ENCODE results near the gene AKAP3. TPM values are rescaled to one million over a fixed set of nuclear protein-coding genes. Genes with fewer than 3 reads are reported as not detected.

The AKAP3 gene
- total and polyA plus RNA-seq, 7 donors: 0.36 to 2.4 (median 1.3) TPM

- TF ChIP-seq CTCF (IDR thresholded peaks at IDR 0.05) (no peak), EP300 (IDR thresholded peaks at IDR 0.05) (no peak), POLR2AphosphoS5 (IDR thresholded peaks at IDR 0.05) (no peak), POLR2A (IDR thresholded peaks at IDR 0.05) (no peak)
- intact Hi-C loops (cut with DNase I): no loop called here
- no peak for DNase-seq
- H3K36me3 ChIP-seq: no peaks in the 10 kb centered on the region
- H3K27ac ChIP-seq: no peak overlapping the region
- H3K27me3 ChIP-seq: no peaks in the 10 kb centered on the region
- H3K4me3 ChIP-seq: no peak overlapping the region
- 14 to 56% methylated on average over 7 of the region's 7 CpGs for WGBS, 2 donors
- H3K4me1 ChIP-seq: no peaks in the 10 kb centered on the region
- H3K9me3 ChIP-seq: no peaks in the 10 kb centered on the region
These were observed 57.6 kb downstream of the AKAP3 start for GRCh38 chr12:4591180-4591687.

GRCh38 chr12:4589941-4590340, 58.9 kb downstream of the AKAP3 start:
- TF ChIP-seq EP300 (IDR thresholded peaks at IDR 0.05): no peak
- no peak for TF ChIP-seq POLR2A (IDR thresholded peaks at IDR 0.05)
- TF ChIP-seq CTCF (IDR thresholded peaks at IDR 0.05): no peak
- TF ChIP-seq POLR2AphosphoS5 (IDR thresholded peaks at IDR 0.05): no peak
- Histone ChIP-seq H3K4me1 (no peaks in the 10 kb centered on the region), H3K27me3 (no peaks in the 10 kb centered on the region), H3K9me3 (no peaks in the 10 kb centered on the region), H3K4me3 (no peak overlapping the region), H3K27ac (no peak overlapping the region), H3K36me3 (no peaks in the 10 kb centered on the region)
- 63 to 86% methylated on average over 2 of the region's 2 CpGs for WGBS, 2 donors
- DNase-seq: no peak
- intact Hi-C loops (cut with DNase I): no loop called here

- Histone ChIP-seq H3K9me3 (no peaks in the 10 kb centered on the region), H3K4me3 (no peak overlapping the region), H3K4me1 (no peaks in the 10 kb centered on the region), H3K36me3 (no peaks in the 10 kb centered on the region), H3K27ac (no peak overlapping the region), H3K27me3 (no peaks in the 10 kb centered on the region)
- intact Hi-C loops (cut with DNase I): no loop called here
- DNase-seq: no peak
- TF ChIP-seq POLR2A (IDR thresholded peaks at IDR 0.05): no peak
- no peak for TF ChIP-seq POLR2AphosphoS5 (IDR thresholded peaks at IDR 0.05)
- TF ChIP-seq EP300 (IDR thresholded peaks at IDR 0.05): no peak
- TF ChIP-seq CTCF (IDR thresholded peaks at IDR 0.05): no peak
- WGBS, 2 donors: 94 to 97% methylated on average over 3 of the region's 3 CpGs
These were observed 59.9 kb downstream of the AKAP3 start for GRCh38 chr12:4588916-4589315.

GRCh38 chr12:4587108-4587507, 61.7 kb downstream of the AKAP3 start:
- intact Hi-C loops (cut with DNase I): no loop called here
- Histone ChIP-seq H3K4me3 (no peak overlapping the region), H3K27me3 (no peaks in the 10 kb centered on the region), H3K36me3 (no peaks in the 10 kb centered on the region), H3K27ac (no peak overlapping the region), H3K4me1 (no peaks in the 10 kb centered on the region), H3K9me3 (no peaks in the 10 kb centered on the region)
- WGBS, 2 donors: 86 to 89% methylated on average over 9 of the region's 9 CpGs
- no peak for TF ChIP-seq POLR2A (IDR thresholded peaks at IDR 0.05)
- TF ChIP-seq CTCF (IDR thresholded peaks at IDR 0.05): no peak
- no peak for DNase-seq

- Histone ChIP-seq H3K4me3 (no peak overlapping the region), H3K9me3 (no peaks in the 10 kb centered on the region), H3K27ac (no peak overlapping the region), H3K4me1 (no peaks in the 10 kb centered on the region), H3K27me3 (no peaks in the 10 kb centered on the region), H3K36me3 (no peaks in the 10 kb centered on the region)
- TF ChIP-seq EP300 (IDR thresholded peaks at IDR 0.05) (no peak), POLR2AphosphoS5 (IDR thresholded peaks at IDR 0.05) (no peak), POLR2A (IDR thresholded peaks at IDR 0.05) (no peak), CTCF (IDR thresholded peaks at IDR 0.05) (no peak)
- 30 to 49% methylated on average over 5 of the region's 5 CpGs for WGBS, 2 donors
- intact Hi-C loops (cut with DNase I): no loop called here
- no peak for DNase-seq
These were observed 62.4 kb downstream of the AKAP3 start for GRCh38 chr12:4586500-4586899.
